GM12864 (cell line): ENCODE data around the gene IKZF1.
A peak's percentile ranks its signal among the peaks of the same experiment; 100 is the strongest.

ENCODE experiments used
- DNase-seq: peaks from one replicate; pipeline ENCODE4 v3.0.0-alpha.2; 2011; ENCODE audit warnings: low read depth
- H3K4me3 ChIP-seq: 2 replicates; pipeline ENCODE4 v1.5.1; 2011; ENCODE audit warnings: mild to moderate bottlenecking, low read depth, low read length, control low read depth
- TF ChIP-seq, protein P1 (sequence below): IDR thresholded peaks from 2 replicates; pipeline ENCODE4 v1.5.1; 2011; ENCODE audit warnings: low read depth, mild to moderate bottlenecking, moderate library complexity, low read length, control low read depth, inconsistent platforms; ENCODE audit errors: missing control alignments

Gene IKZF1

DNA sequence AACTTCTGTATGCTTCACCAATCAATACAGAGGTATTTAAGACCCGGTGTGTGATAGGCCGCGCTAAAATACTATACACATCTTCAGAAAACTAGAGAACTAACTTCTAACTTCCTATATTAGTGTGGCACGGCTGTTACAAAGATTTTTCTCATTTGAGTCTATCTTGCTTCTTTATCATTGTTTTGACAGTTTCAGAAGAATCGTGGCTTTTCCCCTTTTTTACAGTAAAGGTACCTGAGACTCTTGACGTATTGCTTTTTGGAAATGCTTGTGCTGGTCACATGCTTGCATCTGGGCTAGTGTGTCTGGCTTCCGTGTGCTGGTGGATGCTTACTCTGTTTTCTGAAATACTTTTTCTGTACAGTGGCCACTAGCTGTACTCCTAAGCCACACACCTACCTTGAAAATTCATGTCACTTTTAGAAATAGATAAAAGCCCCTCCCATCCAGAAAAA is 12.7 kb downstream of the IKZF1 start:
- H3K4me3 ChIP-seq = no peak overlapping the region
- DNase-seq = no peak
- TF ChIP-seq, protein P1, sequence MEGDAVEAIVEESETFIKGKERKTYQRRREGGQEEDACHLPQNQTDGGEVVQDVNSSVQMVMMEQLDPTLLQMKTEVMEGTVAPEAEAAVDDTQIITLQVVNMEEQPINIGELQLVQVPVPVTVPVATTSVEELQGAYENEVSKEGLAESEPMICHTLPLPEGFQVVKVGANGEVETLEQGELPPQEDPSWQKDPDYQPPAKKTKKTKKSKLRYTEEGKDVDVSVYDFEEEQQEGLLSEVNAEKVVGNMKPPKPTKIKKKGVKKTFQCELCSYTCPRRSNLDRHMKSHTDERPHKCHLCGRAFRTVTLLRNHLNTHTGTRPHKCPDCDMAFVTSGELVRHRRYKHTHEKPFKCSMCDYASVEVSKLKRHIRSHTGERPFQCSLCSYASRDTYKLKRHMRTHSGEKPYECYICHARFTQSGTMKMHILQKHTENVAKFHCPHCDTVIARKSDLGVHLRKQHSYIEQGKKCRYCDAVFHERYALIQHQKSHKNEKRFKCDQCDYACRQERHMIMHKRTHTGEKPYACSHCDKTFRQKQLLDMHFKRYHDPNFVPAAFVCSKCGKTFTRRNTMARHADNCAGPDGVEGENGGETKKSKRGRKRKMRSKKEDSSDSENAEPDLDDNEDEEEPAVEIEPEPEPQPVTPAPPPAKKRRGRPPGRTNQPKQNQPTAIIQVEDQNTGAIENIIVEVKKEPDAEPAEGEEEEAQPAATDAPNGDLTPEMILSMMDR = peak; percentile 13

DNA sequence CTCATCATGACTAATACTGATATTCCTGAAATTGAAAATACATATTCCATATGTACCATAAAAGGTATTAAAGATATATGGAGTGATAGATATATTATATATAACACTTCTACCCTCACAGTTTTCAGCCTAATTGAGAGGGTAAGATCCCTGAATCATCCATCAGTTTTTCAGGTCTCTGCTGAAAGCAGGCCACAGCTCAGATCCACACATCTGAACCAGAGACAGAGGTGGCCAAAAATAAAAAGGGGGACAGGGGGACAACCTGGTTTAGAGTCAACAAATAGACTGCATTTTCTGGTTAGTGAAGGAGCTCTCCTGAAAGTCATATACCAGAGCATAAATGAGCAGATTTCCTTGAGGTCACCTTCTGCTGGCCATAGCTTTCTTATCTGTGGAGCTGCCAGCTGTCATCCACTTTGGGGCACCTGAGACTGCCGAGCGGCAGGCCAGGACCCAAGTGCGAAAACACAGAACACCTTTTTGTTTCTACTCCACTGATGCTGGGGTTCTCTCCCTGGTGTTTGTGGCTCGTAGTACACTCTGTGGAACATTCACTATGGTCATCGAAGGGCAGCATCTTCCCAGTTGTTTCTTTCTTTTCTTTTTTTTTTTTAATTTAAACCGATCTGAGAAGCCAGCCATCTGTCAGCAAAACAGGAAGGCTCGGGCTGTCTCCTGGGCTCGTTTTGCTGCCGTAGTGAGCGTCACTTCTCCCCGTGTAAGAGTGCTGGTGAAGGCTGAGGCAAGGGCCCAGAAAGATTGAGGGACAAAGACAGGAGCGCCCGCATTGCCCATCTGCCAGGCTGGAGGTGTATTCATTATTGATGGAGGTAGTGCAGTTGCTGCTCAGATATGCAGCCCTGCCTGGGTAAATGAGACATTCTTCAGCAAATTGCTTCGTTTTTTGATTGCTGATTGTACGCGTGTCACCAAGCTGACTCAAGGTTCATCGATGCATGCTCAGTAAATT is 13.5 kb downstream of the IKZF1 start:
- no peak overlapping the region; the same call in 1 of the 2 replicates for H3K4me3 ChIP-seq
- no peak for DNase-seq
- TF ChIP-seq, protein P1 = no peak

DNA sequence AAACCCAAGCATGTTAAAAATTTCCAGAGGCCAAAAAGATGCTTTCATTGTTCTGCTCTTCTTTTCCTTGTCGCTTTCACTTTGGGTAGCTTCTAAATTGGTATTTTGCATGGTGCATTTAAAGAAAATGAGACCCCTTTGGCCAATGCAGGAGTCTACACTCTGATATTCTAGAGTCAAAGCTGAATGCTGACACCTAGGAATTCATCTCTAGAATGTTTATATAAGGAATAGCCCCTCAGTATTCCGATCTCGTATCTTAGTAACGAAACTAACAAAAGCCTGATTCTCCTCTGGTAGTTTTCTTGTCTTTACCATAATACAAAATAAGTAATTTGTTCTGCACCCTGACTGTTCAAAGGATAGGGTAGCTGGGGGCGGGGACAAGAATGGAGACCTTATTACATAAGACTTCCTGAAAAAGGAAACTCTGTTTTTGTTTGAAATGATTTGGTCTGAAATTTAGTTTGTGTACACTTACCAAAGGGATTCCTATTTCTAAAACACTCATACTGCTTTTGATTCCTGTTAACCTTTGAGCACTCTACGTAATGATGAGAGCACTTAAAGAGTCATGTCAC is 17.1 kb downstream of the IKZF1 start:
- no peak for DNase-seq
- TF ChIP-seq, protein P1 = no peak
- H3K4me3 ChIP-seq = no peak overlapping the region

DNA sequence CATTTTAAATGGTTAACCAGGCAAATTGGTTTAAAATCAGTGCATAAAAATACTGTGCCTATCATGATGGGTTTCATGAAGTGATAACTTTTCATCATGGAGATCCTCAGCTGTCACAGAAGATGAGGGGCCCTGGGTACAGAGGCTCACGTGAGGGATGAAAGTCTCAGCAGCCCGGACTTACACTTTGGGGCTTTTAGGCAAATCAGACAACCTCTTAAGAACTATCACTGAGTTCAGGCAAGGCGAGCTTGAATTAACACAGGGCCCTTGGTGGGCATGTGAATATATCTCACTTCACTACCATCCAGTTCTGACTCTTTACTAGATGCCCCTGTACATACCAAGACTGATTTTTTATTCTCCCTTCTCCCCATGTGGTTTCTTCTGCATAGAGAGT is 19.6 kb downstream of the IKZF1 start:
- TF ChIP-seq, protein P1 = no peak
- no peak overlapping the region for H3K4me3 ChIP-seq
- DNase-seq = no peak

DNA sequence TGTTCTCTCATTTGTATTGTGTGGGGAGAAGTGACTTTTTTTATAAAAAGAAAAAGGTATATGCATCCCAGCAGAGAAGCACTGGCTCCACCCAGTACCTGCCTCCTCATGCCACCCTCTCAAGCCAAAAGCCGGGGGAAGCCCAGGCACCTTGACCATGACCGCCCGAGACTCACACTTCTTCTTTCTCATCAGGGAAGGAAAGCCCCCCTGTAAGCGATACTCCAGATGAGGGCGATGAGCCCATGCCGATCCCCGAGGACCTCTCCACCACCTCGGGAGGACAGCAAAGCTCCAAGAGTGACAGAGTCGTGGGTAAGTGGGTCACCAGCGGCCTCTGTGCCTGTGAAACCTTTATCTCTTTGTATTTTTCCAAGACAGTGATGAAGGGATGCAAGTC is 22.9 kb downstream of the IKZF1 start:
- TF ChIP-seq, protein P1 = no peak
- H3K4me3 ChIP-seq = no peak overlapping the region
- DNase-seq = no peak

DNA sequence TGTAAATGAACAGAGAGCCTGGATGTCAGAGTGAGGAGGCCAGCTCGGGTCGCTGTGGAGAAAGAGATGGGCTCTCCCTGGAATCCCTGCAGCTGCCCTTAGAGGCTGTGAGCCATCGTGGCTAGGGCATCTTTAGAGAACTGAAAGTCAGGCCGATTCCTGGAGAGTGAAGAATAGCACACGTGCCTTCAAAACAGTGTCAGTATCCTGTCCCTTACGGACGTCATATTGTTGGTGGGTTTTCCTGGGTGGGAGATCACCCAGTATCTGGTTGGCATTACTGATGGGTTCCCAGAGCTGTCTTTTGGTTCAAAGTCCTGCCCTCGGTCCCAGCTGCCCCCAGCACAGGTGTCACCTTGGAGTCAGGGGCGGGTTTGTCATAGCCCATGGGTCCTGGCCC is 25.3 kb downstream of the IKZF1 start:
- TF ChIP-seq, protein P1 = no peak
- H3K4me3 ChIP-seq = no peak overlapping the region

More for the DNA sequence above, 25.3 kb downstream of the IKZF1 start:
- no peak for DNase-seq
